Astrocyte (in vitro differentiated cells and primary cell): ENCODE data around the gene ITCH. TPM values are rescaled to one million over a fixed set of nuclear protein-coding genes. Genes with fewer than 3 reads are reported as not detected.

Experiments
- DNase-seq: peaks from one replicate; pipeline ENCODE4 v3.0.0-alpha.2; 2010; ENCODE audit warnings: low read depth
- FAIRE-seq: peaks from 2 replicates; lab custom pipeline; 2011; peaks lifted over from hg19 to GRCh38; lab: Jason Lieb, UNC
- H2AFZ ChIP-seq: 2 replicates; pipeline ENCODE4 v1.6.0; 2012; ENCODE audit warnings: low read depth, low read length, inconsistent platforms
- H3K27ac ChIP-seq: 2 replicates; pipeline ENCODE4 v1.5.1; 2011; ENCODE audit warnings: low read depth, low read length, inconsistent platforms
- H3K27me3 ChIP-seq: 2 replicates; pipeline ENCODE4 v1.6.0; 2011; ENCODE audit warnings: low read length, inconsistent platforms; ENCODE audit not compliant: insufficient read depth
- H3K36me3 ChIP-seq: 2 replicates; pipeline ENCODE4 v1.5.1; 2011; ENCODE audit warnings: low read length, inconsistent platforms; ENCODE audit not compliant: insufficient read depth
- H3K4me1 ChIP-seq: 2 replicates; pipeline ENCODE4 v1.5.1; 2011; ENCODE audit warnings: low read length, inconsistent platforms; ENCODE audit not compliant: insufficient read depth
- H3K4me2 ChIP-seq: 2 replicates; pipeline ENCODE4 v1.6.0; 2012; ENCODE audit warnings: low read length, inconsistent platforms
- H3K4me3 ChIP-seq: 2 replicates; pipeline ENCODE4 v1.5.1; 2011; ENCODE audit warnings: low read depth, mild to moderate bottlenecking, low read length, inconsistent platforms; ENCODE audit not compliant: insufficient read depth
- H3K79me2 ChIP-seq: 2 replicates; pipeline ENCODE4 v1.6.0; 2012; ENCODE audit warnings: mild to moderate bottlenecking, low read length, inconsistent platforms; ENCODE audit not compliant: insufficient read depth
- H3K9ac ChIP-seq: 2 replicates; pipeline ENCODE4 v1.6.0; 2012; ENCODE audit warnings: mild to moderate bottlenecking, low read length, inconsistent platforms
- H3K9me3 ChIP-seq: 2 replicates; pipeline ENCODE4 v1.5.1; 2012; ENCODE audit warnings: low read depth, mild to moderate bottlenecking, low read length, inconsistent platforms; ENCODE audit not compliant: insufficient read depth
- H4K20me1 ChIP-seq: 2 replicates; pipeline ENCODE4 v1.6.0; 2012; ENCODE audit warnings: low read length, inconsistent platforms; ENCODE audit not compliant: insufficient read depth
- H3K27ac Mint-ChIP-seq: one replicate; pipeline ENCODE4 v1.8.0; 2021; ENCODE audit warnings: mild to moderate bottlenecking, mixed read lengths; ENCODE audit not compliant: unreplicated experiment
- H3K27me3 Mint-ChIP-seq: one replicate; pipeline ENCODE4 v1.8.0; 2021; ENCODE audit warnings: low read depth, mixed read lengths; ENCODE audit not compliant: unreplicated experiment
- H3K36me3 Mint-ChIP-seq: one replicate; pipeline ENCODE4 v1.8.0; 2021; ENCODE audit warnings: low read depth, mixed read lengths; ENCODE audit not compliant: unreplicated experiment
- H3K4me1 Mint-ChIP-seq: one replicate; pipeline ENCODE4 v1.8.0; 2021; ENCODE audit warnings: low read depth, mixed read lengths; ENCODE audit not compliant: unreplicated experiment
- H3K4me3 Mint-ChIP-seq: one replicate; pipeline ENCODE4 v1.8.0; 2021; ENCODE audit warnings: mild to moderate bottlenecking, moderate library complexity, mixed read lengths; ENCODE audit not compliant: unreplicated experiment
- H3K9me3 Mint-ChIP-seq: one replicate; pipeline ENCODE4 v1.8.0; 2021; ENCODE audit warnings: mild to moderate bottlenecking, mixed read lengths; ENCODE audit not compliant: unreplicated experiment
- EZH2 ChIP-seq: IDR thresholded peaks from 2 replicates; pipeline ENCODE4 v1.6.1; 2012; ENCODE audit warnings: mild to moderate bottlenecking, low read length, inconsistent platforms; ENCODE audit not compliant: insufficient read depth
- total RNA-seq: library from RNA; stranded (reverse); gene quantifications from 2 replicates; pipeline ENCODE4 v1.2.1, GENCODE V29; 2021
- TF ChIP-seq, protein P1 (sequence below): IDR thresholded peaks from 2 replicates; pipeline ENCODE4 v1.5.1; 2011; ENCODE audit warnings: low read depth, mild to moderate bottlenecking, inconsistent platforms, low read length, moderate library complexity; ENCODE audit not compliant: insufficient read depth

ITCH gene
- total RNA-seq, 1 donor from 2014 or later = 79.0 TPM

GRCh38 chr20:34369265-34369664, 6.2 kb downstream of the ITCH start:
- Histone ChIP-seq H3K4me2 (no peak overlapping the region), H3K4me3 (no peak overlapping the region), H2AFZ (no peak overlapping the region), H3K9me3 (no peaks in the 10 kb centered on the region), H4K20me1 (peaks cover 85% of the 10 kb centered on the region), H3K27ac (no peak overlapping the region), H3K36me3 (peaks cover 14% of the 10 kb centered on the region), H3K79me2 (peaks cover 93% of the 10 kb centered on the region), H3K9ac (no peak overlapping the region), H3K4me1 (peaks cover 7% of the 10 kb centered on the region), H3K27me3 (no peaks in the 10 kb centered on the region)
- Mint-ChIP-seq H3K36me3 (peaks cover 29% of the 10 kb centered on the region), H3K9me3 (no peaks in the 10 kb centered on the region), H3K27ac (no peak overlapping the region), H3K4me1 (peaks cover 30% of the 10 kb centered on the region), H3K27me3 (no peaks in the 10 kb centered on the region), H3K4me3 (peak overlapping the region; percentile 50)
- FAIRE-seq (no peak), DNase-seq (no peak)
- TF ChIP-seq, protein P1, sequence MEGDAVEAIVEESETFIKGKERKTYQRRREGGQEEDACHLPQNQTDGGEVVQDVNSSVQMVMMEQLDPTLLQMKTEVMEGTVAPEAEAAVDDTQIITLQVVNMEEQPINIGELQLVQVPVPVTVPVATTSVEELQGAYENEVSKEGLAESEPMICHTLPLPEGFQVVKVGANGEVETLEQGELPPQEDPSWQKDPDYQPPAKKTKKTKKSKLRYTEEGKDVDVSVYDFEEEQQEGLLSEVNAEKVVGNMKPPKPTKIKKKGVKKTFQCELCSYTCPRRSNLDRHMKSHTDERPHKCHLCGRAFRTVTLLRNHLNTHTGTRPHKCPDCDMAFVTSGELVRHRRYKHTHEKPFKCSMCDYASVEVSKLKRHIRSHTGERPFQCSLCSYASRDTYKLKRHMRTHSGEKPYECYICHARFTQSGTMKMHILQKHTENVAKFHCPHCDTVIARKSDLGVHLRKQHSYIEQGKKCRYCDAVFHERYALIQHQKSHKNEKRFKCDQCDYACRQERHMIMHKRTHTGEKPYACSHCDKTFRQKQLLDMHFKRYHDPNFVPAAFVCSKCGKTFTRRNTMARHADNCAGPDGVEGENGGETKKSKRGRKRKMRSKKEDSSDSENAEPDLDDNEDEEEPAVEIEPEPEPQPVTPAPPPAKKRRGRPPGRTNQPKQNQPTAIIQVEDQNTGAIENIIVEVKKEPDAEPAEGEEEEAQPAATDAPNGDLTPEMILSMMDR = no peak
- TF ChIP-seq EZH2 = no peak

GRCh38 chr20:34370062-34370461, 7.0 kb downstream of the ITCH start:
- Histone ChIP-seq H3K4me1 (peaks cover 5% of the 10 kb centered on the region), H3K36me3 (peaks cover 14% of the 10 kb centered on the region), H3K9me3 (no peaks in the 10 kb centered on the region), H3K79me2 (peaks cover 92% of the 10 kb centered on the region), H3K4me3 (no peak overlapping the region), H4K20me1 (peaks cover 85% of the 10 kb centered on the region), H3K27me3 (no peaks in the 10 kb centered on the region), H2AFZ (no peak overlapping the region), H3K27ac (no peak overlapping the region), H3K4me2 (no peak overlapping the region), H3K9ac (no peak overlapping the region)
- H3K27me3 Mint-ChIP-seq = no peaks in the 10 kb centered on the region
- peaks cover 29% of the 10 kb centered on the region for H3K36me3 Mint-ChIP-seq
- TF ChIP-seq, protein P1 = no peak
- TF ChIP-seq EZH2 = no peak
- H3K4me3 Mint-ChIP-seq = no peak overlapping the region
- H3K9me3 Mint-ChIP-seq = no peaks in the 10 kb centered on the region
- FAIRE-seq (no peak), DNase-seq (no peak)
- no peak overlapping the region for H3K27ac Mint-ChIP-seq
- peaks cover 28% of the 10 kb centered on the region for H3K4me1 Mint-ChIP-seq

DNA sequence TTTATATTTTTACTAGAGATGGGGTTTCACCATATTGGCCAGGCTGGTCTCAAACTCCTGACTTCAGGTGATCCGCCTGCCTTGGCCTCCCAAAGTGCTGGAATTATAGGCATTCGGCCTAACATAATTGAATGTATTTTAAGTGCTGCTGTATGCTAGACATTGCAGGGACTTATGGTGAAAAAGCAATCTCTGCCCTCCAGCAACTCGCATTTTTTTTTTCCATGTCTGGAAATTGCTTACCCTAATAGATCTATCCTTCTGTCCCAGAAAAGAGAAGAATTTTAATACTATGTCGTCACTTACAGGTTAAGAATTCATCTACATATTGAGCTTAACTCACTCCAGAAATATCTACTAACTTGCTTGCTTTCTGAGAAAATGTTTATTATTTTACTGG, 10.4 kb downstream of the ITCH start:
- Mint-ChIP-seq H3K9me3 (no peaks in the 10 kb centered on the region), H3K4me3 (no peak overlapping the region), H3K27ac (no peak overlapping the region), H3K4me1 (peaks cover 13% of the 10 kb centered on the region), H3K36me3 (peaks cover 22% of the 10 kb centered on the region), H3K27me3 (no peaks in the 10 kb centered on the region)
- Histone ChIP-seq H3K27me3 (no peaks in the 10 kb centered on the region), H3K27ac (no peak overlapping the region), H2AFZ (no peak overlapping the region), H3K9me3 (no peaks in the 10 kb centered on the region), H3K9ac (no peak overlapping the region), H3K79me2 (peaks cover 91% of the 10 kb centered on the region), H4K20me1 (peaks cover 80% of the 10 kb centered on the region), H3K36me3 (peaks cover 14% of the 10 kb centered on the region), H3K4me3 (no peak overlapping the region), H3K4me1 (no peaks in the 10 kb centered on the region), H3K4me2 (no peak overlapping the region)
- FAIRE-seq (no peak), DNase-seq (no peak)
- no peak for TF ChIP-seq EZH2
- TF ChIP-seq, protein P1 = no peak
